Calu3 (cell line): ENCODE measurements around the gene ALK. TPM values are rescaled to one million over a fixed set of nuclear protein-coding genes. Genes with fewer than 3 reads are reported as not detected.
A peak's percentile ranks its signal among the peaks of the same experiment; 100 is the strongest.

Experiments
- BruUV-seq: library from RNA; stranded (reverse); fragments of 400-500 nt; replicated peaks from 2 replicates; lab custom pipeline; 2021; lab: Mats Ljungman, UMichigan
- CTCF ChIA-PET: fragments of 300-600 bp; sonication (Branson Sonifier 250); formaldehyde crosslinking; loops from one replicate; lab custom pipeline; 2022; ENCODE audit warnings: antibody characterized with exemption; lab: Charles Lee
- DNase-seq: peaks from one replicate; pipeline ENCODE4 v3.0.0; 2022
- H3K27ac Mint-ChIP-seq: one replicate; pipeline ENCODE4 v1.8.0; 2022; ENCODE audit warnings: mixed read lengths; ENCODE audit not compliant: unreplicated experiment
- H3K27me3 Mint-ChIP-seq: one replicate; pipeline ENCODE4 v1.8.0; 2022; ENCODE audit warnings: mixed read lengths; ENCODE audit not compliant: unreplicated experiment
- H3K36me3 Mint-ChIP-seq: one replicate; pipeline ENCODE4 v1.8.0; 2022; ENCODE audit warnings: mild to moderate bottlenecking, moderate library complexity, mixed read lengths; ENCODE audit not compliant: insufficient read depth, unreplicated experiment
- H3K4me1 Mint-ChIP-seq: one replicate; pipeline ENCODE4 v1.8.0; 2022; ENCODE audit warnings: mild to moderate bottlenecking, low read depth, mixed read lengths; ENCODE audit not compliant: unreplicated experiment
- H3K4me3 Mint-ChIP-seq: one replicate; pipeline ENCODE4 v1.8.0; 2022; ENCODE audit warnings: mild to moderate bottlenecking, low read depth, moderate library complexity, mixed read lengths; ENCODE audit not compliant: unreplicated experiment
- H3K9me3 Mint-ChIP-seq: one replicate; pipeline ENCODE4 v1.8.0; 2022; ENCODE audit warnings: low read depth, mixed read lengths; ENCODE audit not compliant: unreplicated experiment
- CTCF ChIP-seq: fragments of 200-600 bp; IDR thresholded peaks from one replicate; pipeline ENCODE4 v1.8.0; 2022; ENCODE audit warnings: antibody characterized with exemption; ENCODE audit not compliant: unreplicated experiment
- intact Hi-C: fragments of 100-400 bp; cut with micrococcal nuclease; formaldehyde crosslinking; loops from one replicate; pipeline ENCODE4 v1.10.0; 2022; ENCODE audit not compliant: unreplicated experiment
- total RNA-seq: library from RNA; stranded (reverse); gene quantifications from 2 replicates; pipeline ENCODE4 v1.2.3, GENCODE V29; 2022

Gene ALK
- total RNA-seq, 1 experiment from 2014 or later, result not detected

DNA sequence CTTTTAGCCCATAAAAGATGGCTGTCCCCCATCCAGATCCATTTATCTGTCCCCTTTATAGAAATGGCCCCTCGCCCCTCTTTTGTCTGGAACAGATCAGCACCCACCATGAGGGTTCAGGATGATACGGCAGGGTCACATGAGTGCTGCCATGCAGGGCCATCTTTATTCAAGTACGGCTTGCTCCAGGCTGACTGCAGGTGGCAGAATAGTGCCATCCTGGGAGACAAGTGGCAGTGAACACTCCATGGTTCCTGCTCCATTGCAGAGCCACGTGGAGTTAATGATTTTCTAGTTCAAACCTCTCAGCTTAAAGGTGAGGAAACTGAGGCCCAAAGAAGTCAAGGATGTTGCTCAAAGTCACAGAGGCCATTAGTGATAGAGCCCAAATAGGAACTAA lies 625.5 kb downstream of the ALK start:
- H3K27me3 Mint-ChIP-seq, result peaks cover 95% of the 10 kb centered on the region
- H3K4me3 Mint-ChIP-seq, result no peak overlapping the region
- no peaks in the 10 kb centered on the region for H3K36me3 Mint-ChIP-seq
- no peaks in the 10 kb centered on the region for H3K4me1 Mint-ChIP-seq
- DNase-seq, result peak; percentile 21
- TF ChIP-seq CTCF, result no peak
- CTCF ChIA-PET, result interaction anchor here (1.1 to 1.2 kb wide), 2 partner anchors 10 to 12 kb away, joined by 3 read pairs; no protein-coding TSS in a partner anchor
- BruUV-seq, result no TSS peak
- intact Hi-C loops, result loop anchor here (10.0 kb wide), 1 partner anchor 729 kb away; no protein-coding TSS in a partner anchor
- no peak overlapping the region for H3K27ac Mint-ChIP-seq
- no peaks in the 10 kb centered on the region for H3K9me3 Mint-ChIP-seq

DNA sequence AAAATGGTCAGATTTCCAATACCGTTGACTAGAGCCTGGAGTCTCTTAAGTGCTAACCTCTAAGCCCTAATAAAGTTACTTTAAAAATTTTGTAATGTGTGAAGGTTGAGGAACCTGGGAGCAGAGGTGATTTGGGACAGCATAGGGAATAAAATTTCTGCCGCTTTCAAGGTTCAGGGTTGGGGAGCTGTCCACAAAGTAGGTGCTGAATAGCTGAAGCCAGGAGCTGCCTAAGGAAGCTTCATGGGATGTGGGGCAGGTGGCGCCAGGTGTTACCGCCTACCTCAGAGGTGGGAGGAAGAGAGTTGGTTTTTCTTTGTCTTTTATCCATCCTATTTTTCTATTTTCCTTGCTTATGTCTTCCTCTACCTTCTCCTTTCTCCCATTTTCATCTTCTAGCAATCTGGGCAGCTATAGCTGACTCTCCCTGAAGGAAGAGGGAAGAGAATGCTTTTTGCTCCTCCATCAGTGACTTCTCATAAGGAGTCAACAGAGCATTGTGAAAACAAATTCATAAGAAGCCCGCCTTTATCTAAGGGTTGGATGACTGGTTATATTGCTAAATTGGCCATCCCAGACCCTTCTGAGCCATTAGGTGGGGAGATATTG lies 627.5 kb downstream of the ALK start:
- Mint-ChIP-seq H3K36me3 (no peaks in the 10 kb centered on the region), H3K4me3 (no peak overlapping the region), H3K9me3 (no peaks in the 10 kb centered on the region), H3K4me1 (no peaks in the 10 kb centered on the region), H3K27me3 (peaks cover 93% of the 10 kb centered on the region), H3K27ac (no peak overlapping the region)
- intact Hi-C loops, result loop anchor here (10.0 kb wide), 1 partner anchor 731 kb away; no protein-coding TSS in a partner anchor
- peak; percentile 58 for DNase-seq
- CTCF ChIA-PET, result interaction anchor here (0.8 to 1.0 kb wide), 4 partner anchors 14 to 629 kb away, joined by 3 read pairs; no protein-coding TSS in a partner anchor
- no peak for TF ChIP-seq CTCF
- BruUV-seq, result no TSS peak

- no peak for DNase-seq
- Mint-ChIP-seq H3K27ac (no peak overlapping the region), H3K4me1 (no peaks in the 10 kb centered on the region), H3K27me3 (peaks cover 83% of the 10 kb centered on the region), H3K36me3 (no peaks in the 10 kb centered on the region), H3K4me3 (no peak overlapping the region), H3K9me3 (no peaks in the 10 kb centered on the region)
- CTCF ChIA-PET, result no interaction called here
- intact Hi-C loops, result loop anchor here (10.0 kb wide), 1 partner anchor 734 kb away; no protein-coding TSS in a partner anchor
- no peak for TF ChIP-seq CTCF
- no TSS peak for BruUV-seq
Measured at GRCh38 chr2:29290293-29291047, 630.9 kb downstream of the ALK start.

DNA sequence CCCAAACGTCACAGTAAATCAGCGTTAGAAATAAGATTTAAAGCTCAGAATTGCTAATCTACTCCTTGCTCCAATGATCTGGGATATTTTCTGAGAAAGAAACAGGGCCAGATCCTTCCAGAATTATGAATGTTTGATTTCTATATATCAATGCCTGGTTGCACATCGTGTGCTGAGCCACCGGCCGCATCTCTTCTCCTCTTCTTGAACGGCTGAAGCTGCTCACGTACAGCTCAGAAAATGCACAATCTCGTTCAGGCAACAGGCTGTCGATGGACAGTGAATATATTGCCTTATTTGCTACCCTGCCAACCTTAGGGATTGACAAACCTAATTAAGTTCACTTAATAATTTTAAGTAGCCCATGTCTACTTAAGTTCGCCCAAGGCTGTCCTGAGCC lies 636.7 kb downstream of the ALK start:
- H3K4me3 Mint-ChIP-seq, result no peak overlapping the region
- no peaks in the 10 kb centered on the region for H3K9me3 Mint-ChIP-seq
- H3K27me3 Mint-ChIP-seq, result peaks cover 83% of the 10 kb centered on the region
- H3K4me1 Mint-ChIP-seq, result peaks cover 8% of the 10 kb centered on the region
- DNase-seq, result no peak
- intact Hi-C loops, result no loop called here
- no peaks in the 10 kb centered on the region for H3K36me3 Mint-ChIP-seq
- CTCF ChIA-PET, result no interaction called here
- no TSS peak for BruUV-seq
- no peak overlapping the region for H3K27ac Mint-ChIP-seq
- TF ChIP-seq CTCF, result no peak
